GM18867 (cell line): ENCODE results near the gene SLAMF7.
"Not testable (repeated sequence)": the region's sequence is repeated elsewhere in the genome, so short reads cannot be mapped to it uniquely, and the experiment has no call there.

Experiments used
- ATAC-seq: cut with Tn5 transposase; IDR thresholded peaks from one replicate; pipeline ENCODE4 v1.9.1; 2021; ENCODE audit warnings: mild to moderate bottlenecking, moderate library complexity; ENCODE audit not compliant: unreplicated experiment

SLAMF7 gene

GRCh38 chr1:160720356-160721085 lies 18.5 kb upstream of the SLAMF7 start:
- ATAC-seq = no peak

- no peak for ATAC-seq
Observed at GRCh38 chr1:160721473-160721872, 17.6 kb upstream of the SLAMF7 start.

DNA sequence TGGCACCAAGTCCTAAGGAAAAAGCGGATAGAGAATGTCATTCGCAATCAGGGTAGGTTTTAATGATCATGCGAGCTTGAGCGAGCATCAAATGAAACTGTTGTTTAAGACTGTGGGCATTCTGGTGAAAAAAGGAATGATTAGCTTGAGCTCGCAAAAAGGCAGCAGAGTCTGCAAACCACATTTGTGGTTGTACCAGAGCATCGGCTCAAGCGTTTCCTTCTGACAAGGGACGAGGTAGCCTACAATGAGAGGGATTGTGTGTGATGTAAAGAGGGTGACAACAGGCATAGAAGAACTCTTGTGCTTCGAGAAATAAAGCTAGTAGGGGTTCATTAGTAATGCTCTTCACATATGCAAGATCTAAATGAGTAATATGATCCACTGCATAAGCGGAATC lies 16.3 kb upstream of the SLAMF7 start:
- no peak for ATAC-seq

GRCh38 chr1:160723332-160723731 lies 15.7 kb upstream of the SLAMF7 start:
- no peak for ATAC-seq

GRCh38 chr1:160724465-160725242 lies 14.4 kb upstream of the SLAMF7 start:
- no peak for ATAC-seq

GRCh38 chr1:160726114-160726497 lies 12.9 kb upstream of the SLAMF7 start:
- peak; percentile 31 for ATAC-seq

- ATAC-seq = peak; percentile 70
Observed at GRCh38 chr1:160726498-160727315, 12.3 kb upstream of the SLAMF7 start.

- ATAC-seq = no peak
Observed at GRCh38 chr1:160727316-160727640, 11.8 kb upstream of the SLAMF7 start.

GRCh38 chr1:160731564-160731963 lies 7.5 kb upstream of the SLAMF7 start:
- not testable (repeated sequence) for ATAC-seq

DNA sequence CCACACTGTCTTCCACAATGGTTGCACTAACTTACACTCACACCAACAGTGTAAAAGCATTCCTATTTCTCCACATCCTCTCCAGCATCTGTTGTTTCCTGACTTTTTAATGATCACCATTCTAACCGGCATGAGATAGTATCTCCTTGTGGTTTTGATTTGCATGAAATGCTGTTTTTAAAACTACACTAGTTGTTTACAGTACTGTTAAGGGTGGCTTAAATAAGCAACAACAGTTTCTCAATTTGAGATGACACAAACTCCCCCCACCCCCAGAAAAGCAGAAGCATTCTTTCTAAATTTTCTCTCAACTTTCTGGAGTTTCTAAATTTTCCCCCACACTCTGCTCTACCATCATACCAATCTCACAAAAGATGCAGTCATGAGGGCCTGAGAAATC lies 7.1 kb upstream of the SLAMF7 start:
- ATAC-seq = no peak

GRCh38 chr1:160733898-160734297 lies 5.1 kb upstream of the SLAMF7 start:
- ATAC-seq = no peak

GRCh38 chr1:160734301-160734700 lies 4.7 kb upstream of the SLAMF7 start:
- no peak for ATAC-seq

DNA sequence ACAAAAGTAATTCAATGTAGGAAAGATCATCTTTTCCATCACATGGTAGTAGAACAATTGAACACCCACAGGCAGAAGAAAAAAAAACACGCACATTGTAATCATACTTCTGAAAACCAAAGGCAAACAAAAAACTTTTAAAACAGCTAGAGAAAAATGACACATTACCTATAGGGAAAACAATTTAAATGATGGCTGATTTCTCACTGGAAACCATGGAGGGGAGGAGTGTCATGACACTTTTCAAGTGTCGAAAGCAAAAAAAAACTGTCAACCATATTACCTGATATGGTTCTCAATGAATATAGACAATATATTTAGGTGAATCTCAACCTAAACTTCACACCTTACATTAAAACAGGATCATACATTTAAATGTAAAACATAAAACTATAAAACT lies 776 bp upstream of the SLAMF7 start:
- ATAC-seq = no peak

- ATAC-seq = no peak
Observed at GRCh38 chr1:160740133-160740688, 1.2 kb downstream of the SLAMF7 start.

DNA sequence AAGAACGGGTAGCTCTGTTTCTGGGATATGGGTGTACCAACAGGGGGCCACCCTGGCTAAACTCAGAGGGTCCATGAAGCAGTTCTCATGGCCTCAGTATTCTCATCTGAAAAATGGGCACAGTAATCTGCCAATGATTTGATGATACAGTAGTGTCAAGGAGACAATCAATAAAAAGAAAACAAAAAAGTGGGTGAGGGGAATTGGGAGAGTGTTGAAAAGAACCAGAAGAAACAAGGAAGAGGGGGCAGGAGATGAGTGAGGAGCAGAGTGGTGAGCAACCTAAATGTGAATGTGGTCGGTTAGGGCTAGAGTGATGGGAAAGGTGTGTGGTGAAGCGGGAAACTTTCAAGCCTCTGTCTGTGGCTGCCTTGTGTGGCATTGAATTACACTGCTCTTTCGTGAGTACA lies 2.0 kb downstream of the SLAMF7 start:
- ATAC-seq = no peak

DNA sequence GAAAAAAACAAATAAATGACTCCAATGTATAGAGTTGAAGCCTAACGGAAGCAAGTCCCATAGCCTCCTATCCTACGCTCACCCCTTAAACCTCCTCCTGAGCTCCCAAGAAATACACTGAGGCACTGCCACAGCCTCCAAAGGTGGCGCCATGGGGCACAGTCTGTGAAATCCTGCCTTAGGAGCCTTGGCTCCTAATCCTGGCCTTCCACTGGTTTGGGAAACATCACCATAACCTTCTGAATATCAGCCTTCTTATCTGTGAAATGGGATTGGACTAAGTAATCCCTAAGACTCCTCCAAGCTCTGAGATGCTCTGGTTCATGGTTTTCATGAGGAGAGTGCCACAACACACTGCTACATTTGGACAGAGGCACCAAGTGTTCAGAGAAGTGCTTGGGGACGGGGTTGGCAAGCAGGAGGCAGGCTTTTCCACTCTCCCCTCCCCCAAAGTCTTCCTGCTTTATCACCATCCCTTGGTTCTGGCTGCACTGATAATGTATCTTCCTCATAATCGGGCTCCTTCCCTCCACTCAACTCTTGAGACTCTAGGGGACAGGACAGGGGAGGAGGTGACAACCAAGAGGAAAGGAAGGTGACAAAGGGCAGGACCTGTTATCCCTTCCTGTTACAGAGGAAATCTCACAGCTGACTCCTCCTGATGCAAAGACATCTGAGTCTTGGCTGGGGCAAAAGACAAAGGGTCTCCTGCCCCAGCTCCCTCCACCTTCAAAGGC lies 2.7 kb downstream of the SLAMF7 start:
- no peak for ATAC-seq

GRCh38 chr1:160742428-160743127 lies 3.5 kb downstream of the SLAMF7 start:
- ATAC-seq = no peak

DNA sequence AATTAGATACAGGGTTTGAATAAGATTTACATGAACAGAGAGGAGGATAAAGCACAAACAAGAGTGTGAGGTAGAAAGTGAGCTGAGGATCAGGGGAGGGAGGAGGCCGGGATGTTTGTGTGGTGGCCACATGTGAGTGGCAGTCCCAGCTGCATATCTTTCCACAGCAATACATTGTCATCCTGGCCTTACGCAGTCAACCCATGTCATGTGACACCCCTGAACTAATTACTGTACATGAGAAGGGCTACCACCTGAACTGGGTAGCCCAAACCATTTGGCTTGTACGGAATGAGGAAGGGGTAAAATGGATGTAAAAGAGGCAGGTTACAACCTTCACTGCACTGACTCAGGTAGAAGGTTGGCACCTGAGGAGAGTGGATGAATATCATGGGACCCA lies 4.2 kb downstream of the SLAMF7 start:
- ATAC-seq = no peak

GRCh38 chr1:160744199-160744851 lies 5.3 kb downstream of the SLAMF7 start:
- ATAC-seq = peak; percentile 32
